H1 (cell line): ENCODE measurements around the gene SSH2. TPM values are rescaled to one million over a fixed set of nuclear protein-coding genes. Genes with fewer than 3 reads are reported as not detected.

Experiments used
- CTCF ChIA-PET: fragments of 300-600 bp; sonication (Branson Sonifier 250); formaldehyde crosslinking; loops from one replicate; lab custom pipeline; 2021; ENCODE audit not compliant: partially characterized antibody; lab: Charles Lee
- POLR2A ChIA-PET: fragments of 300-600 bp; sonication (Branson Sonifier 250); formaldehyde crosslinking; loops from one replicate; lab custom pipeline; 2021; ENCODE audit warnings: inconsistent platforms; ENCODE audit not compliant: partially characterized antibody; lab: Charles Lee
- DNase-seq, 2 experiments: peaks; one replicate each; pipeline versions ENCODE4 v3.0.0 to v3.0.0-alpha.2; 2010 to 2022; ENCODE audit warnings: low spot score in 2 of 2, low read depth in 1 of 2, mixed read lengths in 1 of 2
- FAIRE-seq: peaks from 2 replicates; lab custom pipeline; 2011; peaks lifted over from hg19 to GRCh38; lab: Jason Lieb, UNC
- H2AFZ ChIP-seq: 2 replicates; pipeline ENCODE4 v1.8.1; 2012; ENCODE audit warnings: low read length, inconsistent platforms
- H2AK5ac ChIP-seq: 2 replicates; pipeline ENCODE4 v1.6.1; 2013; ENCODE audit warnings: low read depth, low read length
- H2BK120ac ChIP-seq: replicated peaks from 2 replicates; pipeline ENCODE3; 2013; ENCODE audit warnings: low read depth, low read length, inconsistent platforms
- H2BK12ac ChIP-seq: 2 replicates; pipeline ENCODE4 v1.6.1; 2013; ENCODE audit warnings: low read depth, low read length
- H2BK15ac ChIP-seq: 2 replicates; pipeline ENCODE4 v1.6.1; 2013; ENCODE audit warnings: low read length
- H2BK20ac ChIP-seq: 2 replicates; pipeline ENCODE4 v1.6.1; 2013; ENCODE audit warnings: low read length
- H2BK5ac ChIP-seq: 2 replicates; pipeline ENCODE4 v1.6.1; 2013; ENCODE audit warnings: low read depth, low read length
- H3K14ac ChIP-seq: 2 replicates; pipeline ENCODE4 v1.6.1; 2013; ENCODE audit warnings: inconsistent platforms; ENCODE audit not compliant: insufficient read length
- H3K18ac ChIP-seq: 2 replicates; pipeline ENCODE4 v1.6.1; 2013; ENCODE audit warnings: low read length; ENCODE audit errors: extremely low read depth
- H3K23ac ChIP-seq: 2 replicates; pipeline ENCODE4 v1.6.1; 2013; ENCODE audit warnings: inconsistent platforms; ENCODE audit not compliant: insufficient read length
- H3K23me2 ChIP-seq: 2 replicates; pipeline ENCODE4 v1.6.1; 2013; ENCODE audit warnings: low read depth, low read length
- H3K27ac ChIP-seq: 2 replicates; pipeline ENCODE4 v1.6.1; 2011; ENCODE audit warnings: low read depth, low read length, inconsistent platforms
- H3K27me3 ChIP-seq, 4 experiments: replicated peaks in 1 of 4; 1 replicate in 1 of 4; 2 replicates in 3 of 4; pipeline versions ENCODE4 v1.6.1 to v1.8.1; 2011 to 2013; ENCODE audit warnings: low read length in 3 of 4, mild to moderate bottlenecking in 3 of 4, inconsistent platforms in 2 of 4, mixed read lengths in 2 of 4, moderate library complexity in 1 of 4; ENCODE audit not compliant: control insufficient read depth in 3 of 4, insufficient read depth in 3 of 4; ENCODE audit errors: extremely low read depth in 1 of 4
- H3K36me3 ChIP-seq, 4 experiments: 2 replicates each; pipeline versions ENCODE4 v1.6.1 to v1.8.1; 2011 to 2013; ENCODE audit warnings: mild to moderate bottlenecking in 4 of 4, low read length in 3 of 4, moderate library complexity in 2 of 4, control low read depth in 1 of 4, inconsistent platforms in 1 of 4; ENCODE audit not compliant: insufficient read depth in 4 of 4, control insufficient read depth in 2 of 4
- H3K4ac ChIP-seq: replicated peaks from 2 replicates; pipeline ENCODE3; 2013; ENCODE audit warnings: low read length, low read depth, mixed read lengths, inconsistent platforms; ENCODE audit not compliant: insufficient read length
- H3K4me1 ChIP-seq, 4 experiments: replicated peaks in 1 of 4; 1 replicate in 1 of 4; 2 replicates in 3 of 4; pipeline versions ENCODE4 v1.6.1 to v1.8.1; 2011 to 2013; ENCODE audit warnings: low read length in 3 of 4, inconsistent platforms in 2 of 4, mixed read lengths in 1 of 4; ENCODE audit not compliant: insufficient read depth in 4 of 4, control insufficient read depth in 3 of 4
- H3K4me2 ChIP-seq, 2 experiments: 2 replicates each; pipeline versions ENCODE4 v1.6.1 to v1.8.1; 2011 to 2013; ENCODE audit warnings: low read depth in 2 of 2, low read length in 2 of 2, control low read depth in 1 of 2, inconsistent platforms in 1 of 2, mild to moderate bottlenecking in 1 of 2; ENCODE audit not compliant: insufficient read depth in 1 of 2
- H3K4me3 ChIP-seq, 4 experiments: fragments of 200-600, 300-600 bp in 1 of 4; sonication (generic), shearing (Covaris generic), sonication (Bioruptor Twin) in 1 of 4; 2 replicates each; pipeline versions ENCODE4 v1.5.1 to v1.8.1; 2011 to 2016; ENCODE audit warnings: low read length in 4 of 4, low read depth in 3 of 4, control low read depth in 2 of 4, inconsistent platforms in 2 of 4, mild to moderate bottlenecking in 2 of 4, mixed read lengths in 1 of 4, moderate library complexity in 1 of 4; ENCODE audit not compliant: insufficient read depth in 2 of 4; ENCODE audit errors: extremely low read depth in 1 of 4
- H3K56ac ChIP-seq: replicated peaks from 2 replicates; pipeline ENCODE3; 2013; ENCODE audit warnings: low read depth, mild to moderate bottlenecking, mixed read lengths, low read length, inconsistent platforms; ENCODE audit not compliant: insufficient read length
- H3K79me1 ChIP-seq: 2 replicates; pipeline ENCODE4 v1.6.1; 2013; ENCODE audit warnings: low read depth, low read length, control low read depth
- H3K79me2 ChIP-seq, 2 experiments: 2 replicates each; pipeline versions ENCODE4 v1.6.1 to v1.8.1; 2012 to 2013; ENCODE audit warnings: low read length in 2 of 2, mild to moderate bottlenecking in 2 of 2, inconsistent platforms in 1 of 2; ENCODE audit not compliant: insufficient read depth in 2 of 2, control insufficient read depth in 1 of 2
- H3K9ac ChIP-seq, 4 experiments: replicated peaks in 1 of 4; 1 replicate in 1 of 4; 2 replicates in 3 of 4; pipeline versions ENCODE4 v1.6.1 to v1.8.1; 2011 to 2013; ENCODE audit warnings: low read depth in 3 of 4, low read length in 3 of 4, control low read depth in 2 of 4, mild to moderate bottlenecking in 2 of 4, moderate library complexity in 2 of 4, inconsistent platforms in 1 of 4; ENCODE audit errors: extremely low read depth in 1 of 4
- H3K9me3 ChIP-seq, 2 experiments: 2 replicates each; pipeline versions ENCODE4 v1.6.1 to v1.8.1; 2012 to 2013; ENCODE audit warnings: mild to moderate bottlenecking in 2 of 2, moderate library complexity in 2 of 2, control low read depth in 1 of 2, inconsistent platforms in 1 of 2, low read depth in 1 of 2, low read length in 1 of 2, mixed read lengths in 1 of 2; ENCODE audit not compliant: insufficient read depth in 2 of 2
- H4K20me1 ChIP-seq, 2 experiments: replicated peaks in 1 of 2; 2 replicates each; pipeline versions ENCODE3 to v1.8.1; 2011 to 2013; ENCODE audit warnings: inconsistent platforms in 2 of 2, low read length in 2 of 2, mild to moderate bottlenecking in 1 of 2; ENCODE audit not compliant: insufficient read depth in 2 of 2, control insufficient read depth in 1 of 2
- H4K5ac ChIP-seq: 2 replicates; pipeline ENCODE4 v1.6.1; 2013; ENCODE audit warnings: low read length, low read depth, mixed read lengths, inconsistent platforms; ENCODE audit not compliant: insufficient read length
- H4K8ac ChIP-seq: 2 replicates; pipeline ENCODE4 v1.8.0; 2013; ENCODE audit warnings: mild to moderate bottlenecking, moderate library complexity, low read length, inconsistent platforms; ENCODE audit not compliant: insufficient read depth; ENCODE audit errors: extremely low read depth
- H4K91ac ChIP-seq: replicated peaks from 2 replicates; pipeline ENCODE3; 2013; ENCODE audit warnings: low read length, mixed read lengths, inconsistent platforms; ENCODE audit not compliant: insufficient read length
- CBX8 ChIP-seq: fragments of 300-800, 300-1000 bp; sonication (generic); IDR thresholded peaks from 2 replicates; pipeline ENCODE4 v1.7.1; 2016; ENCODE audit warnings: low read depth, low read length, borderline replicate concordance
- CTBP2 ChIP-seq: IDR thresholded peaks from 2 replicates; pipeline ENCODE4 v1.7.0; 2011; ENCODE audit warnings: borderline replicate concordance, mild to moderate bottlenecking, moderate library complexity, mixed read lengths, low read length; ENCODE audit not compliant: insufficient read depth, insufficient read length
- CTCF ChIP-seq, 3 experiments: IDR thresholded peaks; 1 replicate in 2 of 3; 2 replicates in 1 of 3; pipeline versions ENCODE4 v1.5.1 to v1.6.1; 2011; ENCODE audit warnings: low read length in 3 of 3, mild to moderate bottlenecking in 3 of 3, inconsistent platforms in 2 of 3, low read depth in 1 of 3, moderate library complexity in 1 of 3; ENCODE audit not compliant: insufficient read depth in 1 of 3; ENCODE audit errors: control extremely low read depth in 1 of 3
- E2F6 ChIP-seq: IDR thresholded peaks from 2 replicates; pipeline ENCODE4 v1.6.1; 2012; ENCODE audit warnings: inconsistent platforms
- EP300 ChIP-seq, 2 experiments: IDR thresholded peaks; 1 replicate in 1 of 2; 2 replicates in 1 of 2; pipeline ENCODE4 v1.6.1; 2011 to 2012; ENCODE audit warnings: low read depth in 2 of 2, low read length in 2 of 2, mild to moderate bottlenecking in 2 of 2, borderline replicate concordance in 1 of 2, inconsistent platforms in 1 of 2, moderate library complexity in 1 of 2
- KDM5A ChIP-seq: fragments of 200-600 bp; IDR thresholded peaks from 2 replicates; pipeline ENCODE4 v1.7.1; 2012; ENCODE audit warnings: mild to moderate bottlenecking, low read length, inconsistent platforms, mixed read lengths
- SAP30 ChIP-seq: fragments of 300-600 bp; sonication (generic); IDR thresholded peaks from 2 replicates; pipeline ENCODE4 v1.7.1; 2012; ENCODE audit warnings: low read length, moderate library complexity, mild to moderate bottlenecking, inconsistent platforms; ENCODE audit not compliant: insufficient read depth, insufficient replicate concordance
- TBP ChIP-seq: IDR thresholded peaks from 2 replicates; pipeline ENCODE4 v1.6.1; 2011; ENCODE audit warnings: low read depth, low read length, improper control_type of control experiment
- WGBS, 2 experiments: shearing (Covaris generic) in 1 of 2; methylation state at CpG; one replicate each; pipeline versions ENCODE4 v1.1.6 to v1.1.7; 2013 to 2015; ENCODE audit warnings: low lambda C conversion rate in 2 of 2, mixed read lengths in 2 of 2, inconsistent platforms in 1 of 2, low coverage in 1 of 2, missing lambda C conversion rate in 1 of 2; ENCODE audit not compliant: insufficient replicate concordance in 2 of 2, insufficient coverage in 1 of 2, insufficient read length in 1 of 2; ENCODE audit errors: extremely low coverage in 1 of 2, missing lambda C conversion rate in 1 of 2; 5-methylcytosine and 5-hydroxymethylcytosine counted together
- polyA plus RNA-seq, 7 experiments: library from polyadenylated mRNA; depleted of rRNA in 3 of 7; stranded (reverse) in 5 of 7; unstranded in 2 of 7; fragments of >200 nt in 5 of 7; fragments of 200-250 nt in 2 of 7; gene quantifications; 1 replicate in 5 of 7; 2 replicates in 1 of 7; 4 replicates in 1 of 7; pipeline versions ENCODE4 v1.2.1 to v1.2.3, GENCODE V29; 2011 to 2013; ENCODE audit warnings: missing spikeins in 2 of 7, mixed read lengths in 2 of 7
- total RNA-seq: library from RNA; stranded (reverse); fragmentation: NEBNext Ultra II Directional; extraction: Animal tissue kit (Norgen Biotek cat#: 25700); gene quantifications from 2 replicates; pipeline ENCODE4 v1.2.1, GENCODE V29; 2021

The SSH2 gene
- total and polyA plus RNA-seq, 2 of the 8 experiments (the other 6 are each of a cell fraction or from before 2014, with no cell fraction given) = 5.2 to 15.9 TPM

GRCh38 chr17:29747660-29748059, 182.4 kb downstream of the SSH2 start:
- Histone ChIP-seq H3K36me3 (no peaks in the 10 kb centered on the region), H3K9me3 (no peaks in the 10 kb centered on the region), H3K9ac (no peak overlapping the region), H3K27ac (no peak overlapping the region), H3K18ac (no peak overlapping the region), H3K79me1 (no peaks in the 10 kb centered on the region), H3K56ac (no peak overlapping the region), H3K23ac (no peak overlapping the region), H2AFZ (no peak overlapping the region), H3K4me1 (peaks cover 0 to 4% (median 0%) of the 10 kb centered on the region in 4 experiments; a peak in 2 of 7 replicates), H4K8ac (no peak overlapping the region), H4K5ac (no peak overlapping the region), H3K27me3 (no peaks in the 10 kb centered on the region), H3K23me2 (no peaks in the 10 kb centered on the region), H3K4me2 (no peak overlapping the region), H2BK15ac (no peak overlapping the region), H3K4ac (no peak overlapping the region), H4K20me1 (no peaks in the 10 kb centered on the region), H3K4me3 (no peak overlapping the region), H2BK120ac (no peak overlapping the region), H3K79me2 (no peaks in the 10 kb centered on the region), H2BK12ac (no peak overlapping the region), H2AK5ac (no peak overlapping the region)
- no peak for FAIRE-seq
- 100% methylated on average over 1 of the region's 1 CpG; no CpG with 5 or more reads in 1 of the 2 experiments for WGBS, 2 experiments
- POLR2A ChIA-PET = no interaction called here
- CTCF ChIA-PET = interaction anchor here (0.6 kb wide), 1 partner anchor 60 kb away, joined by 3 read pairs; no protein-coding TSS in a partner anchor
- TF ChIP-seq E2F6 (no peak), KDM5A (no peak), CBX8 (no peak), CTBP2 (no peak), CTCF (IDR thresholded peaks at IDR 0.05; ENCODE audit: control extremely low read depth in 1 of 3, insufficient read depth in 1 of 3, low read depth in 1 of 3, low read length in 3 of 3) (no peak), TBP (no peak), EP300 (IDR thresholded peaks at IDR 0.05; ENCODE audit: borderline replicate concordance in 1 of 2, low read depth in 2 of 2, low read length in 2 of 2) (no peak), SAP30 (no peak)
- TF ChIP-seq, all 59 proteins: peak for 0
- no peak overlapping the region for H2BK5ac ChIP-seq
- no peak overlapping the region for H2BK20ac ChIP-seq
- no peak for DNase-seq
- no peak overlapping the region for H4K91ac ChIP-seq
- H3K14ac ChIP-seq = no peak overlapping the region
